Mesendoderm (in vitro differentiated cells): ENCODE data around the gene PTGER3.

Source experiments
- DNase-seq: peaks from one replicate; pipeline ENCODE4 v3.0.0; 2013
- H2AK5ac ChIP-seq: 2 replicates; pipeline ENCODE4 v1.6.1; 2013; ENCODE audit warnings: low read length, inconsistent platforms
- H2BK120ac ChIP-seq: 2 replicates; pipeline ENCODE4 v1.6.1; 2013; ENCODE audit warnings: low read depth, mild to moderate bottlenecking, low read length, moderate library complexity, mixed read lengths
- H2BK15ac ChIP-seq: replicated peaks from 2 replicates; pipeline ENCODE4 v1.6.1; 2013; ENCODE audit warnings: low read depth, mild to moderate bottlenecking, moderate library complexity
- H2BK5ac ChIP-seq: 2 replicates; pipeline ENCODE4 v1.6.1; 2013; ENCODE audit warnings: low read length, inconsistent platforms
- H3K18ac ChIP-seq: 2 replicates; pipeline ENCODE4 v1.6.1; 2013; ENCODE audit warnings: mild to moderate bottlenecking, low read length, mixed read lengths
- H3K23ac ChIP-seq: one replicate; pipeline ENCODE4 v1.6.1; 2013; ENCODE audit warnings: low read length
- H3K27ac ChIP-seq: 2 replicates; pipeline ENCODE4 v1.5.1; 2013; ENCODE audit warnings: low read depth, mild to moderate bottlenecking, inconsistent platforms, low read length, moderate library complexity
- H3K27me3 ChIP-seq: 2 replicates; pipeline ENCODE4 v1.6.1; 2013; ENCODE audit warnings: low read length, control low read depth, mild to moderate bottlenecking, inconsistent platforms; ENCODE audit not compliant: insufficient read depth, poor library complexity
- H3K36me3 ChIP-seq: 2 replicates; pipeline ENCODE4 v1.6.1; 2013; ENCODE audit warnings: low read length, inconsistent platforms; ENCODE audit not compliant: control insufficient read depth, insufficient read depth
- H3K4ac ChIP-seq: one replicate; pipeline ENCODE4 v1.6.1; 2013; ENCODE audit warnings: low read depth, mild to moderate bottlenecking, low read length, moderate library complexity
- H3K4me1 ChIP-seq: 2 replicates; pipeline ENCODE4 v1.6.1; 2013; ENCODE audit warnings: low read depth, low read length, inconsistent platforms; ENCODE audit not compliant: control insufficient read depth
- H3K4me2 ChIP-seq: 2 replicates; pipeline ENCODE4 v1.6.1; 2013; ENCODE audit warnings: low read length
- H3K4me3 ChIP-seq: 2 replicates; pipeline ENCODE4 v1.5.1; 2013; ENCODE audit warnings: mild to moderate bottlenecking, low read length
- H3K56ac ChIP-seq: one replicate; pipeline ENCODE4 v1.6.1; 2013; ENCODE audit warnings: low read length
- H3K79me1 ChIP-seq: 2 replicates; pipeline ENCODE4 v1.6.1; 2013; ENCODE audit warnings: low read length, inconsistent platforms
- H3K79me2 ChIP-seq: 2 replicates; pipeline ENCODE4 v1.6.1; 2013; ENCODE audit warnings: mild to moderate bottlenecking, low read length; ENCODE audit not compliant: control insufficient read depth, insufficient read depth
- H3K9ac ChIP-seq: 2 replicates; pipeline ENCODE4 v1.6.1; 2013; ENCODE audit warnings: low read length, inconsistent platforms
- H4K5ac ChIP-seq: one replicate; pipeline ENCODE4 v1.6.1; 2013; ENCODE audit warnings: low read length
- H4K8ac ChIP-seq: one replicate; pipeline ENCODE4 v1.6.1; 2013; ENCODE audit warnings: low read depth, mild to moderate bottlenecking, control low read depth, low read length, moderate library complexity
- WGBS: extraction: QIAGEN DNeasy Blood & Tissue Kit; methylation state at CpG from one replicate; pipeline ENCODE4 v1.1.7; 2013; ENCODE audit warnings: low lambda C conversion rate, missing lambda C conversion rate; ENCODE audit not compliant: insufficient coverage; ENCODE audit errors: extremely low coverage; 5-methylcytosine and 5-hydroxymethylcytosine counted together

The PTGER3 gene

GRCh38 chr1:71001624-71002023 lies 46.0 kb downstream of the PTGER3 start:
- H3K4me1 ChIP-seq: no peaks in the 10 kb centered on the region
- H2BK120ac ChIP-seq: no peak overlapping the region
- no peak overlapping the region for H2BK5ac ChIP-seq
- H3K23ac ChIP-seq: no peak overlapping the region
- no peak overlapping the region for H3K27ac ChIP-seq
- H3K4me2 ChIP-seq: no peak overlapping the region
- WGBS: no CpG with 5 or more reads among the region's 2 CpGs
- no peak for DNase-seq
- H3K79me1 ChIP-seq: no peaks in the 10 kb centered on the region
- no peak overlapping the region for H4K5ac ChIP-seq
- H3K9ac ChIP-seq: no peak overlapping the region
- H3K18ac ChIP-seq: no peak overlapping the region
- no peak overlapping the region for H3K4me3 ChIP-seq
- no peak overlapping the region for H2AK5ac ChIP-seq
- no peak overlapping the region for H3K4ac ChIP-seq
- no peak overlapping the region for H4K8ac ChIP-seq
- no peaks in the 10 kb centered on the region for H3K36me3 ChIP-seq
- H3K27me3 ChIP-seq: no peaks in the 10 kb centered on the region
- H2BK15ac ChIP-seq: no peak overlapping the region
- no peaks in the 10 kb centered on the region for H3K79me2 ChIP-seq
- H3K56ac ChIP-seq: no peak overlapping the region

DNA sequence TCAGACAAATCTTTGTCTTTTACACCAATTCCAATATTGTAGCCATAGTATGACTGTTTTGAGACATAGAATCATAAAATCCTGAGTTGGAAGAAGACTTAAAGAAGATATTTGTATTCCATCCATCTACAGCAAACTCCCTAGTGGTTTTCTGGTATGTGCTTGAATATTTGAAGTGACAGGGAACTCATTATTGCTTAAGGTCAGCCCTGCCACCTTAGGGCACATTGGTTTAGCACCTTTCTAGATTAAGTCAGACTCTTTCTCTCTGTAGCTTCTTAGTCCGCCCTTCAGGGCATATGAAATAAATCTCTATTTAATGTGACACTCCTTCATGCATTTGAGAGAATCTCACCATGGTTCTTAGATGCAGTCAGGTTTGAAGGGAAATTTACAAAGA lies 49.8 kb downstream of the PTGER3 start:
- Histone ChIP-seq H2BK15ac (no peak overlapping the region), H3K79me2 (no peaks in the 10 kb centered on the region), H2AK5ac (no peak overlapping the region), H3K27me3 (no peaks in the 10 kb centered on the region), H4K5ac (no peak overlapping the region), H3K79me1 (no peaks in the 10 kb centered on the region), H3K56ac (no peak overlapping the region), H3K18ac (no peak overlapping the region), H3K36me3 (no peaks in the 10 kb centered on the region), H3K23ac (no peak overlapping the region), H4K8ac (no peak overlapping the region), H3K4ac (no peak overlapping the region), H2BK120ac (no peak overlapping the region), H3K4me1 (no peaks in the 10 kb centered on the region), H3K9ac (no peak overlapping the region), H3K4me2 (no peak overlapping the region), H2BK5ac (no peak overlapping the region), H3K27ac (no peak overlapping the region), H3K4me3 (no peak overlapping the region)
- no peak for DNase-seq
- WGBS: no CpG with 5 or more reads among the region's 1 CpG

DNA sequence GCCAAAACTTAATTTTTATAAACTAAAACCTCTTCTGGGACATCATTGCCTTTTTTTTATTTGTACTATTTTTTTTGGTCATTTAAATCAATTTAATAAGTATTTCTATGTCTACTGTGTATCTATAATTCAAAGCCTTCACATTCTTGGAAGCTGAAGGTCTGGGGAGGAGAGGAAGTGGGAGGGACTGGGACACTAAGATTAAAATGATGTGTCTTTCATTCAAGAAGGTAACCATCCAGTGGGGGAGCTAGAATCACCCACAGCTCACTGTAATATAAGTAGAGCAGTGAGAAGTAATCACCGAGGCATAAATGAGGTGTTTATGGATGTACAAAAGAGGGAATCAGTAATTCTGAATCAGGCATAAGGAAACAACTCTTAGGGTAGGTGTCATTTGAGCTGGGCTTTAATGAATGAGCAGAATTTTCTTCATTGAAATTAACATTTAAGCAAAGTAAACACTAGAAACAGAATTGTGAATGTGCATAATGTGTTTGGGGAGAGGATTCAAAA lies 52.8 kb downstream of the PTGER3 start:
- Histone ChIP-seq H3K4me2 (no peak overlapping the region), H4K8ac (no peak overlapping the region), H3K79me1 (no peaks in the 10 kb centered on the region), H2AK5ac (no peak overlapping the region), H3K56ac (no peak overlapping the region), H2BK15ac (no peak overlapping the region), H3K23ac (no peak overlapping the region), H3K9ac (no peak overlapping the region), H3K4ac (no peak overlapping the region), H3K27me3 (no peaks in the 10 kb centered on the region), H2BK120ac (no peak overlapping the region), H3K79me2 (no peaks in the 10 kb centered on the region), H3K4me3 (no peak overlapping the region), H2BK5ac (no peak overlapping the region), H4K5ac (no peak overlapping the region), H3K27ac (no peak overlapping the region), H3K36me3 (no peaks in the 10 kb centered on the region), H3K18ac (no peak overlapping the region), H3K4me1 (no peaks in the 10 kb centered on the region)
- no CpG with 5 or more reads among the region's 1 CpG for WGBS
- no peak for DNase-seq

- no peak overlapping the region for H3K27ac ChIP-seq
- no peaks in the 10 kb centered on the region for H3K36me3 ChIP-seq
- H3K56ac ChIP-seq: no peak overlapping the region
- H3K4me1 ChIP-seq: no peaks in the 10 kb centered on the region
- H3K9ac ChIP-seq: no peak overlapping the region
- H4K5ac ChIP-seq: no peak overlapping the region
- DNase-seq: no peak
- no peaks in the 10 kb centered on the region for H3K27me3 ChIP-seq
- no CpG with 5 or more reads among the region's 3 CpGs for WGBS
- H2BK5ac ChIP-seq: no peak overlapping the region
- H2BK120ac ChIP-seq: no peak overlapping the region
- no peak overlapping the region for H2AK5ac ChIP-seq
- no peak overlapping the region for H3K23ac ChIP-seq
- no peak overlapping the region for H2BK15ac ChIP-seq
- no peak overlapping the region for H3K4me3 ChIP-seq
- no peak overlapping the region for H4K8ac ChIP-seq
- H3K4ac ChIP-seq: no peak overlapping the region
- no peaks in the 10 kb centered on the region for H3K79me1 ChIP-seq
- H3K18ac ChIP-seq: no peak overlapping the region
- no peak overlapping the region for H3K4me2 ChIP-seq
- no peaks in the 10 kb centered on the region for H3K79me2 ChIP-seq
Observed at GRCh38 chr1:70993798-70994197, 53.8 kb downstream of the PTGER3 start.

DNA sequence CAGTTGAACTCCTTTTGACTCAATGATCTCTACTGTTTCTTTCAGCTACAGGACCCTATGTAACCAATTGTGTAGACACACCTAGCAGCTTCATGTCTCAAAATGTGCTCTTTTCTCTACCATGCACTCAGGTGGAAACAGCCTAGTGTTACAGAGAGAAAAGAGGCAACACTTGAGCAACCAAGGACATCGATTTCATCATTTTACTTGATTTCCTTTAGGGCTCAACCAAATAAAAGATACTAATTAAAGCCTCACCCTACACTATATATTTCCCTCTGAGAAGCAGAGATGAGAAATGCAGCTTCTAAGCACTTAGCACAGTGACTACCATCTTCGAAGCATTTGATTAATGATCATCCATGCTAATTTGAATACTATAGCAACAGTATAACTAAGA lies 55.1 kb downstream of the PTGER3 start:
- no peak overlapping the region for H2AK5ac ChIP-seq
- H3K56ac ChIP-seq: no peak overlapping the region
- DNase-seq: no peak
- H4K5ac ChIP-seq: no peak overlapping the region
- no peak overlapping the region for H2BK15ac ChIP-seq
- H3K27me3 ChIP-seq: no peaks in the 10 kb centered on the region
- H2BK5ac ChIP-seq: no peak overlapping the region
- no peak overlapping the region for H2BK120ac ChIP-seq
- no peaks in the 10 kb centered on the region for H3K79me1 ChIP-seq
- H3K4me1 ChIP-seq: no peaks in the 10 kb centered on the region
- H3K4me3 ChIP-seq: no peak overlapping the region
- no CpG with 5 or more reads among the region's 2 CpGs for WGBS
- no peak overlapping the region for H3K27ac ChIP-seq
- H4K8ac ChIP-seq: no peak overlapping the region
- no peak overlapping the region for H3K4ac ChIP-seq
- H3K9ac ChIP-seq: no peak overlapping the region
- no peak overlapping the region for H3K23ac ChIP-seq
- no peak overlapping the region for H3K4me2 ChIP-seq
- no peak overlapping the region for H3K18ac ChIP-seq
- H3K79me2 ChIP-seq: no peaks in the 10 kb centered on the region
- H3K36me3 ChIP-seq: no peaks in the 10 kb centered on the region

DNA sequence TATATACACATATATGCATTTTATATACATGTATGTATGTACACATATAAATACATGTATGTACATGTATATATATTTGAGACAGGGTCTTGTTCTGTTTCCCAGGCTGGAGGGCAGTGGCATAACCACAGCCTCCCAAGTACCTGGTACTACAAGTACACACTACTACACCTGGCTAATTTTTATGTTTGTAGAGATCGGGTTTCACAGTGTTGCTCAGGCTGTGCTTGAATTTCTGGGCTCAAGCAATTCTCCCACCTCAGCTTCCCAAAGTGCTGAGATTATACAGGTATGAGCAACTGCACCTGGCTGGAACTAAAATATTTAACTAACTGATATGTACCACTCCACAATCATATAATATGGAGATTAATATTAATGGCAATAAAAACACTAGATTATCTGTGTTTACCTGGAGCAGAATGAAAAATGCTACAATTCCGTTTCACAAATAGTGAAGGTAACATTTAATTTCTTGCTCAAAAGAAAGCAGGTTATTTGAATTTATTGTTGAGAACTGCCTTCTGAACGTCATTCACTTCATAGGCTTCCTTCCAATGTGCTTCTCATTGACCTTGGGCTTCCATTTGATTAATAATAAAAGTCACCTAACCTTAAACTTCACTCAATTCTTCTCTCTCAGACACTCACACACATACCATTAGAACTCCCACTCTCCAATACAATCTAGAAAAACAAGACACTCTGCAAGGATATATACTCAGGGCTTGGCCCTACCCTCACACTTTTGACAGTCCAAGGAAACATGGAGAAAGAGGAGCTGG lies 57.0 kb downstream of the PTGER3 start:
- no peak overlapping the region for H3K27ac ChIP-seq
- no peak for DNase-seq
- H3K23ac ChIP-seq: no peak overlapping the region
- no peaks in the 10 kb centered on the region for H3K4me1 ChIP-seq
- no peak overlapping the region for H2AK5ac ChIP-seq
- no peak overlapping the region for H2BK15ac ChIP-seq
- no peaks in the 10 kb centered on the region for H3K27me3 ChIP-seq
- H4K8ac ChIP-seq: no peak overlapping the region
- no CpG with 5 or more reads among the region's 3 CpGs for WGBS
- no peak overlapping the region for H2BK120ac ChIP-seq
- no peak overlapping the region for H3K4me2 ChIP-seq
- no peaks in the 10 kb centered on the region for H3K36me3 ChIP-seq
- H3K79me1 ChIP-seq: no peaks in the 10 kb centered on the region
- no peak overlapping the region for H4K5ac ChIP-seq
- no peak overlapping the region for H3K18ac ChIP-seq
- no peak overlapping the region for H3K4ac ChIP-seq
- no peak overlapping the region for H3K56ac ChIP-seq
- no peak overlapping the region for H3K9ac ChIP-seq
- H2BK5ac ChIP-seq: no peak overlapping the region
- no peaks in the 10 kb centered on the region for H3K79me2 ChIP-seq
- H3K4me3 ChIP-seq: no peak overlapping the region
